HG03575 (cell line): ENCODE results near the gene TMEM135.
"Not testable (repeated sequence)": the region's sequence is repeated elsewhere in the genome, so short reads cannot be mapped to it uniquely, and the experiment has no call there.

Experiments
- ATAC-seq: cut with Tn5 transposase; IDR thresholded peaks from one replicate; pipeline ENCODE4 v1.9.1; 2021; ENCODE audit not compliant: unreplicated experiment, insufficient number of reproducible peaks, low FRiP score; ENCODE audit errors: extremely low read depth

TMEM135 gene

DNA sequence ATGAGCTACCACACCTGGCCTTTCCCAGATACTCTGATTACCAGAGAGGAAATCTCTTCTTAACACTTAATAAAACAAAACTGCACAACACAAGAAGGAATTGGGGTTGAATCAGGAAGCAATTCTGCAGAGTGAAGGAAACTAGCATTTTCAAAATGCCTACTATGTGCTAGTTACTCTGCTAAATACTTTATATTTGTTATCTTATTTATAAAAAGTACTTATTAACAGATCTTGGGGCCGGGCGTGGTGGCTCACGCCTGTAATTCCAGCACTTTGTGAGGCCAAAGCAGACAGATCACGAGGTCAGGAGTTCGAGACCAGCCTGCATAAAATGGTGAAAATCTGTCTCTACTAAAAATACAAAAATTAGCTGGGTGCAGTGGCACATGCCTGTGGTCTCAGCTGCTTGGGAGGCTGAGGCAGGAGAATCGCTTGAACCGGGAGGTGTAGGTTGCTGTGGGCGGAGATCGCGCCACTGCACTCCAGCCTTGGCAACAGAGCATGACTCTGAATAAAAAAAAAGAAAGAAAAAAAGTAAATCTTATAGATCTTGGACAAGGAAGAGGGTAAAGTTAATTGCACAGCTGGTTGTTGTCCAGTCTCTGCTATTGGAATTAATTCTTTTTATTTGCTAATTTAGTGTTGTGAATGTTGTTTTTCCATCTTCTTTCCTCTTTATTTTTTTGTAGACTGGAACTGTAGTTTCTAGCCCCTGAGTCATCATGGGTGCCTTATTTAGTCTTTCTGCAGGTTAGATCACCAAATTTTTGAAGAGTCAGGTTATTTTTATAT lies 22.1 kb downstream of the TMEM135 start:
- ATAC-seq: no peak

DNA sequence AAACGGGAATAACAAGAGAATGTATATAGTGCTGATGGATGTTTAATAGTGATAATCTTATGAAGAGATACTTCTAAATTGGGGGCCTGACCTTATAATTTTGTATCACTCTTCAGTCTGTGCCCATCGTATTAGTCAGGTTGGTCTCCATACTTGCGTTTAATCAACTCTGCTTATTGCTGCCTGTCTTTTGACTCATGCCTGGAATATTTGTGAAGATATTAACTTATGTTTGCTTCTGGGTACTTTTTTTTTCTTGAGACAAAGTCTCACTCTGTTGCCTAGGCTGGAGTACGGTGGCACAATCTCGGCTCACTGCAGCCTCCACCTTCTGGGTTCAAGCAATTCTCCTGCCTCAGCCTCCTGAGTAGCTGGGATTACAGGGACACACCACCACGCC lies 24.0 kb downstream of the TMEM135 start:
- no peak for ATAC-seq

DNA sequence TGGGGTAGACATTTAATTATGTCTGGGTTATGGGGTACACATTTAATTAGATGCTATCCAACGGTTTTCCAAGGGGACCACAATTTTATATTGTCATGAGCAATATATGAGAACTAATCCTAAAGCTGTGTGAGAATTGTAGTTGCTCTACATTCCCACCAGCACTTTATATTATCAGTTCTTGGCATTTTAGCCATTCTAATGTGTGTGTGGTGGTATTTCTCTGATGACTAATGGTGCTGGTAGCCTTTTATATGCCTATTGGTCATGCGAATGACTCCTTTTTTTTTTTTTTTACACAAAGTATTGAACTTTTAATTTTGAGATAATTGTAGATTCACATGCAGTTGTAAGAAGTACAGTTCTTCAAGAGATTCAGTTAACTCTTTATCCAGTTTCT lies 26.2 kb downstream of the TMEM135 start:
- no peak for ATAC-seq

GRCh38 chr11:87072787-87073186 lies 35.1 kb downstream of the TMEM135 start:
- ATAC-seq: no peak

- no peak for ATAC-seq
Observed at GRCh38 chr11:87076260-87076783, 38.6 kb downstream of the TMEM135 start.

GRCh38 chr11:87076874-87077429 lies 39.2 kb downstream of the TMEM135 start:
- ATAC-seq: no peak

DNA sequence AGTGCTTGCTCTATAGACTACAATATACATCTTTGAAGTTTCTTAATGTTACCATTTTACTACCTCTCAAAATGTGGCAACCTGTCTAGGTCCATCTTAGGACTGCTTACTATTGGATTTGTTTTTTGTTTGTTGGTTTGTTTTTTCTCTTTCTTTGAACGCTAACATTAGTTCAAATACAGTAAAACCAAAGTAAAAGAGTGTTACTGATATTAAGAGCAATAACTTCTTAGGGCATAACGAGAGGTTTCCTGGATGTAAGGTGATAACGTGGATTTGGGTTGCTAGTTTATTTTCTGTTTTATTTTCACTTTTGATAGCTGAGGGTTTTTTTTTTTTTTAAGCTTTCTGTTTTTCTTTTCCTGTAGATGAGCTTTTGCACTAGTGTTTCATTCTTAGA lies 43.6 kb downstream of the TMEM135 start:
- ATAC-seq: peak; percentile 75

DNA sequence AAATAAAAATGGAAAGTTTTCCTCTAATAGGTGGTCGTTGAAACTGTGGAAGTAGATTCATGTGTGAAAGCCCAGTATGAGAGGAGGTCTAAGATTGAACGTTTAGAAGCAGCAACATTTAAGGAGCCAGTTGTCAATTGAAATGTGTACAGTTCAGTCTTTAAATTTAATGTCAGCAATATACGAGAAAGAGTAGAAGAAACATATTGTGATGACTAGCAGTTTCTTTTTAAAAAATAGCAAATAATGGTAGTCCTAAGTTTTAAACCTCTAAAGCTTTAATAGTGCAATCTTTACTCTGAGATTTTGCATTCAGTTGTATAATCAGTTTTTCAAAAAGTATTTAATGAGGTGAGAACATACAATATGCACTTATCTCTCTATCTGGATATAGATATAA lies 44.9 kb downstream of the TMEM135 start:
- ATAC-seq: no peak

- ATAC-seq: no peak
Observed at GRCh38 chr11:87083029-87083428, 45.3 kb downstream of the TMEM135 start.

DNA sequence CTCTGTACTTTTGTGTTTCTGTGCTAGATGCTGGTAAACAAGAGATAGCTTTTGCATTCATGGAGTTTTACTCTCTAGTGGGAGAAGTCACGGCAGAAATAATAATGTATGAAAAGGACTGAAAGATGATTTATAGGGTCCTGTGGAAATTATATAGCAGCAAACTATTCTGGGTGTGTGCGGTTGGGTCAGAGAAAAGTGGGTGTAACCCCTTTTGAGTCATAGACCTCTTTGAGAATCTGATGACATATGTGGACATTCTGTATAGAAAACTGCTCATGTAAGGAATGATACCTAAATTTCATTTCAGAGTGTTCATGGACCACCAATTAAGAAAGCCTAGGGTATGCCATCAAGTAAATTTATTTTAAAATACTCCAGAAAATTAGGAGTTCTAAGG lies 54.4 kb downstream of the TMEM135 start:
- ATAC-seq: no peak

DNA sequence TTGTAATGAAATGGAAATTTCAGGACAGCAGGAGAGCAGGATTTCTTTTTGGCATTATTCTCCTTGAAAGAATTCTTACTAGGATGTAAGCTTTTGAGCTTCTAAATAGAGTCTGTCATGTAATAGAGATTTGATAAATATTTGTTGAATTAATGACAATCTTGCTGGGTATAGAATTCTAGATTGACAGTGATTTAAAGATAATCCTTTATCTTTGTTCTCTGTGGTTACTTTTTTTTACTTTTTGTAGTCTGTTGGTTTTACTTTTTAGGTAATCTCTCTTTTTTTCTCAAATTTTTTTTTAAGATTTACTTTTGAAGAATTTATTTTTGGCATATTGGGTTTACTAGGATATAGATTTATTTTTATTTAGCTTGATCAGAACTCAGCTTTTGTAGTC lies 54.8 kb downstream of the TMEM135 start:
- ATAC-seq: no peak

DNA sequence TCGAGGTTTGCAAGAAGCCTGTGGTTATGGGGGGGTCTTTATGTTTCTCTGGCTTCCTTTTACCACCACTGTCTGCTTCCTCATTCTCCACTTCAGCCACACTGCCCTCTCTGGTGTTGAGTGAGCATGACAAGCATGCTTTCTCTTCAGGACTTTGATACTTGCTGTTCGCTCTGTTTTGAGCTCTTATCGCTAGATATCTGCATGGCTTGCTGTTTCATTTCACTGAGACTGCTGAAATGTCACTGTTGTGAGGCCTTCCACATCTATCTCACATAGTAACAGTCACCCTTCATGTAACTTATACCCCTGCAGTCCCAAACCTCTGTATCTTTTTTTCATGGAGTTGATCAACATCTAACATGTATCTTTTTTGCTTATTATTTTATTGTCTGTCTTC lies 59.8 kb downstream of the TMEM135 start:
- no peak for ATAC-seq

- ATAC-seq: no peak
Observed at GRCh38 chr11:87101956-87102580, 64.3 kb downstream of the TMEM135 start.

- not testable (repeated sequence) for ATAC-seq
Observed at GRCh38 chr11:87105826-87106225, 68.1 kb downstream of the TMEM135 start.

- ATAC-seq: not testable (repeated sequence)
Observed at GRCh38 chr11:87107379-87107778, 69.6 kb downstream of the TMEM135 start.

DNA sequence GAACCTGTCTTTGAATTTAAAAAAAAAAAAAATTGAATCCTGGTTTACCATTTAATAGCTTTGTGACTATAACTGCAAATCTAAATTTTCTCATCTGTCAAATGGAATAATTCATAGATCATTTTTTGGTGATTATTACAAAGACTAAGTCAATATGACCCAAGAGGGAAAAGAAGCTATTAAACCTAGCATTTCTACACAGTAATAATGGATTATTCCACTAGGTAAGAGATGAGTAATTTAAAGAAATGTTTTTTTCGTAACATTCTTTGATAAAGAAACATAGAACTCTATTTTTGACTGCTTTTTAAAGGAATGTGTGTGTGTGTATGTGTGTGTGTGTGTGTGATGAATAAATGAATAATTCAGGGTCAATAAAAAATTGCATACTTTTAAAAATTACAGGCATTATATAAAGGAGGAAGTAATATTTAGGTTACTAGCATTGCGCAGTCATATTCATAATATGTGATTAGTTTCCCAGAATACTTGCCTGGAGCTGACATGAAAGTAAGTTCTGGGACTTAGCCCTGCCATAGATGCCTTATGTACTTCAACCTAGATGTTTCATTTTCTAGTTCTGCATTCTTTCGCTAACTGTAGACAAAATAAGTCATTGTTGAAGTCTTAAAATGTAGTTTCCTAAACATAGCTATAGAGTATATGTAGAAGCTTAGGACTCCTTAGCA lies 72.9 kb downstream of the TMEM135 start:
- no peak for ATAC-seq

GRCh38 chr11:87114093-87114492 lies 76.4 kb downstream of the TMEM135 start:
- ATAC-seq: no peak

DNA sequence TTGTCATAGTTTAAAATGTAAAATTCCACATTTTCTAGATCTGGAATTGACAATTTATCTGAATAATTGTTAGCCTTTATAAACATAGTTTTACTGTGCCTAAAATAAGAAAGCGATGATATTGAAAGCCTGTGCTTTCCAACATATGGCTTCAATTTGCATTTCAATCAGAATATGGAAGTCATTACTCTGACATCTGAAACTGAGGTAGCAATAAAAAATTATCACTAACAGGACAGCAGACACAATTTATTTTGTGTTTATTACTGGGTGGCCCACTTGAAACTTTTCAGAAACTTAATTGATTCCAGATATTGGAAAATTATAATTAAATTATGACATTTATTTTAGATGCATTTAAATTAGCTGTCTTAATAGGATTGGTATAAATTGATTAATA lies 78.5 kb downstream of the TMEM135 start:
- no peak for ATAC-seq

DNA sequence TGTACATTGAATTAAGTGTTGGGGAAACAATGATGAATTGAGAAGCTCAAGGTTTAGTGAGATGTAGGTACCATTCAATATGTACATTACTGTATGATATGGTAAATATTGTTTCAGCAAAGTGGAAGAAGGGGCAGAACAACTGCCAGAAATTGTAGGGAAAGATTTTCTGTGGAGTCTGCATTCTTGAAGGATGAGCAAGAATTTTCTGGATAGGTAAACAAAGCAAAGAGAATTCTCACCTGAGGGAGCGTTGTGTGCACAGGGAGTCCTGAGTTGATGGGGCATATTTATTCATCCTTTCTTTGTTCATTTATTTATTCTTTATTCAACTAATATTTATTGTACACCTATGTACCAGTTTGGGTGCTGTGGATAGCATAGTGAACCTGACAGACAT lies 83.2 kb downstream of the TMEM135 start:
- ATAC-seq: no peak

DNA sequence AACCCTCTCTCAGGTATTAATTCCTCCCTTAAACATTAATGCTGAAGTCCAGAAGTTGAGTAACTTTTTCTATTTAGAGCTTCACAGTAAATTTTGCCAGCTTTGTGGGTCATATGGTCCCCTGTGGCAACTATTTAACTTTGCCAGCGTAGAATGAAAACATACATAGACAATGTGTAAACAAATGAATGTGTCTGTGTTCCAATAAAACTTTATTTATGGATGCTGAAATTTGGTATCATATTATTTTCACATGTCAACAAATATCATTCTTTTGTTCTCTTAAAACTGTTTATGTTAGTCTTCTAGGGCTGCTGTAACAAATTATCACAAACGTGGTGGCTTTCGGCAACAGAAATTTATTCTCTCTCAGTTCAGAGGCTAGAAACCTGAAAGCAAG lies 85.1 kb downstream of the TMEM135 start:
- ATAC-seq: no peak
